SK-MEL-5 (cell line): Measurements from ENCODE around the gene GPATCH8. TPM values are rescaled to one million over a fixed set of nuclear protein-coding genes. Genes with fewer than 3 reads are reported as not detected.

ENCODE experiments used
- DNase-seq: peaks from one replicate; pipeline ENCODE4 v3.0.0-alpha.2; 2016; ENCODE audit warnings: low read depth, low spot score
- in situ Hi-C: cut with HindIII; loops from 2 replicates; pipeline ENCODE4 v1.10.0; 2016; ENCODE audit warnings: low sequenced_read_pairs, high pct_unique_total_duplicates, low pct_unique_long_range_greater_than_20kb
- total RNA-seq: library from RNA; depleted of rRNA; stranded (reverse); fragments of >200 nt; shearing (Covaris generic); gene quantifications from 2 replicates; pipeline ENCODE4 v1.2.3, GENCODE V29; 2014

GPATCH8 gene
- total RNA-seq, 1 experiment from 2014 or later: 12.0 TPM

- no peak for DNase-seq
- in situ Hi-C loops: no loop called here
These were observed 16.0 kb downstream of the GPATCH8 start for GRCh38 chr17:44487170-44487569.

GRCh38 chr17:44473367-44473766 lies 29.8 kb downstream of the GPATCH8 start:
- in situ Hi-C loops: no loop called here
- DNase-seq: no peak

GRCh38 chr17:44469676-44470075 lies 33.5 kb downstream of the GPATCH8 start:
- in situ Hi-C loops: no loop called here
- DNase-seq: no peak

GRCh38 chr17:44467108-44467507 lies 36.1 kb downstream of the GPATCH8 start:
- DNase-seq: no peak
- in situ Hi-C loops: no loop called here

GRCh38 chr17:44466339-44466738 lies 36.9 kb downstream of the GPATCH8 start:
- no peak for DNase-seq
- in situ Hi-C loops: no loop called here

GRCh38 chr17:44465897-44466296 lies 37.3 kb downstream of the GPATCH8 start:
- no peak for DNase-seq
- in situ Hi-C loops: no loop called here

GRCh38 chr17:44465276-44465675 lies 37.9 kb downstream of the GPATCH8 start:
- in situ Hi-C loops: no loop called here
- DNase-seq: no peak

- no peak for DNase-seq
- in situ Hi-C loops: no loop called here
These were observed 39.2 kb downstream of the GPATCH8 start for GRCh38 chr17:44464037-44464436.

GRCh38 chr17:44451832-44452231 lies 51.4 kb downstream of the GPATCH8 start:
- in situ Hi-C loops: no loop called here
- no peak for DNase-seq

GRCh38 chr17:44451016-44451627 lies 52.1 kb downstream of the GPATCH8 start:
- in situ Hi-C loops: no loop called here
- no peak for DNase-seq

- in situ Hi-C loops: no loop called here
- DNase-seq: no peak
These were observed 54.8 kb downstream of the GPATCH8 start for GRCh38 chr17:44448412-44448811.

- DNase-seq: no peak
These were observed 58.5 kb downstream of the GPATCH8 start for GRCh38 chr17:44444735-44445105.

GRCh38 chr17:44442806-44443205 lies 60.4 kb downstream of the GPATCH8 start:
- in situ Hi-C loops: no loop called here
- no peak for DNase-seq

More at GRCh38 chr17:44444735-44445105, 58.5 kb downstream of the GPATCH8 start:
- in situ Hi-C loops: no loop called here

- in situ Hi-C loops: no loop called here
- DNase-seq: peak; percentile 43
These were observed 64.0 kb downstream of the GPATCH8 start for GRCh38 chr17:44439168-44439567.

- DNase-seq: peak; percentile 11
These were observed 64.6 kb downstream of the GPATCH8 start for GRCh38 chr17:44438636-44439035.

GRCh38 chr17:44436336-44436735 lies 66.9 kb downstream of the GPATCH8 start:
- in situ Hi-C loops: no loop called here

More at GRCh38 chr17:44438636-44439035, 64.6 kb downstream of the GPATCH8 start:
- in situ Hi-C loops: no loop called here

GRCh38 chr17:44432254-44433157 lies 70.7 kb downstream of the GPATCH8 start:
- in situ Hi-C loops: no loop called here
- no peak for DNase-seq

More at GRCh38 chr17:44436336-44436735, 66.9 kb downstream of the GPATCH8 start:
- DNase-seq: no peak

- no peak for DNase-seq
- in situ Hi-C loops: no loop called here
These were observed 78.3 kb downstream of the GPATCH8 start for GRCh38 chr17:44424828-44425461.
